GM12878 (cell line): ENCODE results near the gene EPB41L4B.

Experiments used
- GABPA ChIP-seq: IDR thresholded peaks from 2 replicates; pipeline ENCODE4 v1.6.1; 2014; ENCODE audit warnings: antibody characterized with exemption, low read depth, mild to moderate bottlenecking, inconsistent platforms
- REST ChIP-seq: IDR thresholded peaks from 2 replicates; pipeline ENCODE4 v1.6.1; 2012; ENCODE audit warnings: mild to moderate bottlenecking, low read depth, low read length

- TF ChIP-seq GABPA: no peak
- TF ChIP-seq REST: no peak
Observed at GRCh38 chr9:109286571-109286977, 34.3 kb downstream of the EPB41L4B start.
